ENCODE results near the gene RUFY2. TPM values are rescaled to one million over a fixed set of nuclear protein-coding genes. Genes with fewer than 3 reads are reported as not detected.

RUFY2 gene
- total and polyA plus RNA-seq, 4 donors, result 1.6 to 11.2 (median 7.7) TPM

- no peaks in the 10 kb centered on the region for H3K27me3 ChIP-seq (ENCODE audit: control insufficient read depth in 4 of 4, insufficient read depth in 4 of 4, low read length in 3 of 4)
- no peak for DNase-seq (ENCODE audit: low spot score)
- H3K9ac ChIP-seq (ENCODE audit: low read depth in 1 of 2, low read length in 2 of 2), result peak overlapping the region in 1 of 2 donors; percentile 50
- WGBS, result 4% methylated on average over 8 of the region's 8 CpGs
- no peaks in the 10 kb centered on the region for H3K9me3 ChIP-seq (ENCODE audit: control insufficient read depth in 4 of 4, low read length in 3 of 4)
- peaks cover 5 to 16% (median 14%) of the 10 kb centered on the region in 4 donors for H3K36me3 ChIP-seq (ENCODE audit: control insufficient read depth in 4 of 4, insufficient read depth in 3 of 4, low read depth in 1 of 4, low read length in 3 of 4)
- H3K27ac ChIP-seq (ENCODE audit: low read depth in 1 of 2, low read length in 2 of 2), result no peak overlapping the region
- peak overlapping the region; percentile 29 to 98 (median 88) for H3K4me3 ChIP-seq (ENCODE audit: low read depth in 1 of 3, low read length in 3 of 3)
- peaks cover 8 to 46% (median 39%) of the 10 kb centered on the region in 4 donors for H3K4me1 ChIP-seq (ENCODE audit: control insufficient read depth in 4 of 4, insufficient read depth in 4 of 4, low read length in 3 of 4)
- no peak for TF ChIP-seq YY1 (IDR thresholded peaks at IDR 0.05)
- TF ChIP-seq, protein P1, sequence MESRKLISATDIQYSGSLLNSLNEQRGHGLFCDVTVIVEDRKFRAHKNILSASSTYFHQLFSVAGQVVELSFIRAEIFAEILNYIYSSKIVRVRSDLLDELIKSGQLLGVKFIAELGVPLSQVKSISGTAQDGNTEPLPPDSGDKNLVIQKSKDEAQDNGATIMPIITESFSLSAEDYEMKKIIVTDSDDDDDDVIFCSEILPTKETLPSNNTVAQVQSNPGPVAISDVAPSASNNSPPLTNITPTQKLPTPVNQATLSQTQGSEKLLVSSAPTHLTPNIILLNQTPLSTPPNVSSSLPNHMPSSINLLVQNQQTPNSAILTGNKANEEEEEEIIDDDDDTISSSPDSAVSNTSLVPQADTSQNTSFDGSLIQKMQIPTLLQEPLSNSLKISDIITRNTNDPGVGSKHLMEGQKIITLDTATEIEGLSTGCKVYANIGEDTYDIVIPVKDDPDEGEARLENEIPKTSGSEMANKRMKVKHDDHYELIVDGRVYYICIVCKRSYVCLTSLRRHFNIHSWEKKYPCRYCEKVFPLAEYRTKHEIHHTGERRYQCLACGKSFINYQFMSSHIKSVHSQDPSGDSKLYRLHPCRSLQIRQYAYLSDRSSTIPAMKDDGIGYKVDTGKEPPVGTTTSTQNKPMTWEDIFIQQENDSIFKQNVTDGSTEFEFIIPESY (IDR thresholded peaks at IDR 0.05), result no peak
- TF ChIP-seq MAX (IDR thresholded peaks at IDR 0.05), result no peak
- TF ChIP-seq, protein P2, sequence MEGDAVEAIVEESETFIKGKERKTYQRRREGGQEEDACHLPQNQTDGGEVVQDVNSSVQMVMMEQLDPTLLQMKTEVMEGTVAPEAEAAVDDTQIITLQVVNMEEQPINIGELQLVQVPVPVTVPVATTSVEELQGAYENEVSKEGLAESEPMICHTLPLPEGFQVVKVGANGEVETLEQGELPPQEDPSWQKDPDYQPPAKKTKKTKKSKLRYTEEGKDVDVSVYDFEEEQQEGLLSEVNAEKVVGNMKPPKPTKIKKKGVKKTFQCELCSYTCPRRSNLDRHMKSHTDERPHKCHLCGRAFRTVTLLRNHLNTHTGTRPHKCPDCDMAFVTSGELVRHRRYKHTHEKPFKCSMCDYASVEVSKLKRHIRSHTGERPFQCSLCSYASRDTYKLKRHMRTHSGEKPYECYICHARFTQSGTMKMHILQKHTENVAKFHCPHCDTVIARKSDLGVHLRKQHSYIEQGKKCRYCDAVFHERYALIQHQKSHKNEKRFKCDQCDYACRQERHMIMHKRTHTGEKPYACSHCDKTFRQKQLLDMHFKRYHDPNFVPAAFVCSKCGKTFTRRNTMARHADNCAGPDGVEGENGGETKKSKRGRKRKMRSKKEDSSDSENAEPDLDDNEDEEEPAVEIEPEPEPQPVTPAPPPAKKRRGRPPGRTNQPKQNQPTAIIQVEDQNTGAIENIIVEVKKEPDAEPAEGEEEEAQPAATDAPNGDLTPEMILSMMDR (IDR thresholded peaks at IDR 0.05; ENCODE audit: low read depth, low read length, missing input control), result no peak
- TF ChIP-seq RXRA (IDR thresholded peaks at IDR 0.05), result no peak
- no peak for TF ChIP-seq HNF4A (conservative IDR thresholded peaks at IDR 0.05)
- TF ChIP-seq, protein P3, sequence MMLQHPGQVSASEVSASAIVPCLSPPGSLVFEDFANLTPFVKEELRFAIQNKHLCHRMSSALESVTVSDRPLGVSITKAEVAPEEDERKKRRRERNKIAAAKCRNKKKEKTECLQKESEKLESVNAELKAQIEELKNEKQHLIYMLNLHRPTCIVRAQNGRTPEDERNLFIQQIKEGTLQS (IDR thresholded peaks at IDR 0.05), result no peak
- no peak for TF ChIP-seq GABPA (IDR thresholded peaks at IDR 0.05 in 1 of 2, conservative IDR thresholded peaks at IDR 0.05 in 1 of 2)
- no peak for TF ChIP-seq TAF1 (conservative IDR thresholded peaks at IDR 0.05)
- TF ChIP-seq RAD21 (IDR thresholded peaks at IDR 0.05), result no peak
- TF ChIP-seq JUND (IDR thresholded peaks at IDR 0.05), result no peak
- TF ChIP-seq HNF4G (IDR thresholded peaks at IDR 0.05), result no peak
- no peak for TF ChIP-seq FOXA1 (IDR thresholded peaks at IDR 0.05)
- TF ChIP-seq SP1 (IDR thresholded peaks at IDR 0.05), result no peak
- no peak for TF ChIP-seq FOXA2 (IDR thresholded peaks at IDR 0.05)
- TF ChIP-seq, protein P4, sequence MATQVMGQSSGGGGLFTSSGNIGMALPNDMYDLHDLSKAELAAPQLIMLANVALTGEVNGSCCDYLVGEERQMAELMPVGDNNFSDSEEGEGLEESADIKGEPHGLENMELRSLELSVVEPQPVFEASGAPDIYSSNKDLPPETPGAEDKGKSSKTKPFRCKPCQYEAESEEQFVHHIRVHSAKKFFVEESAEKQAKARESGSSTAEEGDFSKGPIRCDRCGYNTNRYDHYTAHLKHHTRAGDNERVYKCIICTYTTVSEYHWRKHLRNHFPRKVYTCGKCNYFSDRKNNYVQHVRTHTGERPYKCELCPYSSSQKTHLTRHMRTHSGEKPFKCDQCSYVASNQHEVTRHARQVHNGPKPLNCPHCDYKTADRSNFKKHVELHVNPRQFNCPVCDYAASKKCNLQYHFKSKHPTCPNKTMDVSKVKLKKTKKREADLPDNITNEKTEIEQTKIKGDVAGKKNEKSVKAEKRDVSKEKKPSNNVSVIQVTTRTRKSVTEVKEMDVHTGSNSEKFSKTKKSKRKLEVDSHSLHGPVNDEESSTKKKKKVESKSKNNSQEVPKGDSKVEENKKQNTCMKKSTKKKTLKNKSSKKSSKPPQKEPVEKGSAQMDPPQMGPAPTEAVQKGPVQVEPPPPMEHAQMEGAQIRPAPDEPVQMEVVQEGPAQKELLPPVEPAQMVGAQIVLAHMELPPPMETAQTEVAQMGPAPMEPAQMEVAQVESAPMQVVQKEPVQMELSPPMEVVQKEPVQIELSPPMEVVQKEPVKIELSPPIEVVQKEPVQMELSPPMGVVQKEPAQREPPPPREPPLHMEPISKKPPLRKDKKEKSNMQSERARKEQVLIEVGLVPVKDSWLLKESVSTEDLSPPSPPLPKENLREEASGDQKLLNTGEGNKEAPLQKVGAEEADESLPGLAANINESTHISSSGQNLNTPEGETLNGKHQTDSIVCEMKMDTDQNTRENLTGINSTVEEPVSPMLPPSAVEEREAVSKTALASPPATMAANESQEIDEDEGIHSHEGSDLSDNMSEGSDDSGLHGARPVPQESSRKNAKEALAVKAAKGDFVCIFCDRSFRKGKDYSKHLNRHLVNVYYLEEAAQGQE (IDR thresholded peaks at IDR 0.05), result no peak
Observed at GRCh38 chr10:68334672-68335467, 72.2 kb downstream of the RUFY2 start.

All from liver (tissue), 9 donors.